MM.1S (cell line): ENCODE measurements around the gene NEU4.

Experiments
- DNase-seq: peaks from one replicate; pipeline ENCODE4 v3.0.0-alpha.2; 2015
- H2AFZ ChIP-seq: fragments of 300-600 bp; sonication (generic); 2 replicates; pipeline ENCODE4 v1.6.0; 2016; ENCODE audit warnings: antibody characterized with exemption, low read length
- H3F3A ChIP-seq: fragments of 300-600 bp; sonication (generic); 2 replicates; pipeline ENCODE4 v1.6.1; 2016; ENCODE audit warnings: mild to moderate bottlenecking, antibody characterized with exemption, low read length, moderate library complexity, mixed read lengths; ENCODE audit not compliant: insufficient read depth
- H3K27ac ChIP-seq: fragments of 300-600 bp; sonication (generic); 2 replicates; pipeline ENCODE4 v1.5.1; 2016; ENCODE audit warnings: mild to moderate bottlenecking, low read length
- H3K27me3 ChIP-seq: fragments of 300-600 bp; sonication (generic); replicated peaks from 2 replicates; pipeline ENCODE4 v1.6.0; 2016; ENCODE audit warnings: low read length; ENCODE audit not compliant: insufficient read depth
- H3K36me3 ChIP-seq: fragments of 300-600 bp; sonication (generic); replicated peaks from 2 replicates; pipeline ENCODE4 v1.6.1; 2016; ENCODE audit warnings: mild to moderate bottlenecking, low read length, mixed read lengths; ENCODE audit not compliant: insufficient read depth
- H3K4me1 ChIP-seq: fragments of 300-600 bp; sonication (generic); 2 replicates; pipeline ENCODE4 v1.6.1; 2016; ENCODE audit warnings: low read length, mixed read lengths
- H3K4me2 ChIP-seq: fragments of 300-600 bp; sonication (generic); 2 replicates; pipeline ENCODE4 v1.6.0; 2016; ENCODE audit warnings: low read depth, low read length
- H3K4me3 ChIP-seq: fragments of 300-600 bp; sonication (generic); 2 replicates; pipeline ENCODE4 v1.5.1; 2016; ENCODE audit warnings: low read length, mixed read lengths
- H3K79me2 ChIP-seq: fragments of 300-600 bp; sonication (generic); 2 replicates; pipeline ENCODE4 v1.6.1; 2016; ENCODE audit warnings: mixed run types, low read length, mixed read lengths
- H3K9ac ChIP-seq: fragments of 300-600 bp; sonication (generic); 2 replicates; pipeline ENCODE4 v1.6.1; 2016; ENCODE audit warnings: low read length, mixed read lengths
- H3K9me2 ChIP-seq: fragments of 300-600 bp; sonication (generic); replicated peaks from 2 replicates; pipeline ENCODE4 v1.6.1; 2016; ENCODE audit warnings: mild to moderate bottlenecking, low read length, mixed read lengths; ENCODE audit not compliant: insufficient read depth
- H3K9me3 ChIP-seq: fragments of 300-600 bp; sonication (generic); replicated peaks from 2 replicates; pipeline ENCODE4 v1.6.1; 2016; ENCODE audit warnings: mild to moderate bottlenecking, low read length, mixed read lengths; ENCODE audit not compliant: insufficient read depth
- H4K20me1 ChIP-seq: fragments of 300-600 bp; sonication (generic); 2 replicates; pipeline ENCODE4 v1.6.1; 2016; ENCODE audit warnings: mild to moderate bottlenecking, low read length, moderate library complexity, mixed read lengths; ENCODE audit not compliant: insufficient read depth
- EZH2 ChIP-seq: fragments of 300-600 bp; sonication (generic); optimal IDR thresholded peaks from 2 replicates; pipeline ENCODE3; 2017; ENCODE audit warnings: low read depth, mild to moderate bottlenecking, antibody characterized with exemption, low read length, mixed read lengths
- EZH2phosphoT487 ChIP-seq: fragments of 300-600 bp; sonication (generic); IDR thresholded peaks from 2 replicates; pipeline ENCODE4 v1.6.1; 2018; ENCODE audit warnings: antibody characterized with exemption, low read length
- TF ChIP-seq, protein P1 (sequence below): fragments of 300-600 bp; sonication (generic); IDR thresholded peaks from 2 replicates; pipeline ENCODE4 v1.5.1; 2016; ENCODE audit warnings: antibody characterized with exemption, low read length, mixed read lengths

The NEU4 gene

GRCh38 chr2:241762933-241763369, 46.0 kb upstream of the NEU4 start:
- Histone ChIP-seq H2AFZ (no peak overlapping the region), H3K4me3 (no peak overlapping the region), H3K36me3 (no peaks in the 10 kb centered on the region), H4K20me1 (no peaks in the 10 kb centered on the region), H3K27ac (no peak overlapping the region), H3K79me2 (no peaks in the 10 kb centered on the region), H3K9me2 (no peaks in the 10 kb centered on the region), H3K4me1 (no peaks in the 10 kb centered on the region), H3K9ac (no peak overlapping the region), H3K9me3 (no peaks in the 10 kb centered on the region), H3K27me3 (no peaks in the 10 kb centered on the region), H3K4me2 (no peak overlapping the region), H3F3A (no peaks in the 10 kb centered on the region)
- TF ChIP-seq, protein P1, sequence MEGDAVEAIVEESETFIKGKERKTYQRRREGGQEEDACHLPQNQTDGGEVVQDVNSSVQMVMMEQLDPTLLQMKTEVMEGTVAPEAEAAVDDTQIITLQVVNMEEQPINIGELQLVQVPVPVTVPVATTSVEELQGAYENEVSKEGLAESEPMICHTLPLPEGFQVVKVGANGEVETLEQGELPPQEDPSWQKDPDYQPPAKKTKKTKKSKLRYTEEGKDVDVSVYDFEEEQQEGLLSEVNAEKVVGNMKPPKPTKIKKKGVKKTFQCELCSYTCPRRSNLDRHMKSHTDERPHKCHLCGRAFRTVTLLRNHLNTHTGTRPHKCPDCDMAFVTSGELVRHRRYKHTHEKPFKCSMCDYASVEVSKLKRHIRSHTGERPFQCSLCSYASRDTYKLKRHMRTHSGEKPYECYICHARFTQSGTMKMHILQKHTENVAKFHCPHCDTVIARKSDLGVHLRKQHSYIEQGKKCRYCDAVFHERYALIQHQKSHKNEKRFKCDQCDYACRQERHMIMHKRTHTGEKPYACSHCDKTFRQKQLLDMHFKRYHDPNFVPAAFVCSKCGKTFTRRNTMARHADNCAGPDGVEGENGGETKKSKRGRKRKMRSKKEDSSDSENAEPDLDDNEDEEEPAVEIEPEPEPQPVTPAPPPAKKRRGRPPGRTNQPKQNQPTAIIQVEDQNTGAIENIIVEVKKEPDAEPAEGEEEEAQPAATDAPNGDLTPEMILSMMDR: no peak
- no peak for TF ChIP-seq EZH2
- TF ChIP-seq EZH2phosphoT487: no peak
- no peak for DNase-seq

GRCh38 chr2:241763551-241764274, 45.3 kb upstream of the NEU4 start:
- H3K4me2 ChIP-seq: no peak overlapping the region
- H3K27me3 ChIP-seq: no peaks in the 10 kb centered on the region
- no peak for TF ChIP-seq EZH2
- TF ChIP-seq, protein P1: no peak
- no peak for TF ChIP-seq EZH2phosphoT487
- no peak overlapping the region for H2AFZ ChIP-seq
- H3K9me3 ChIP-seq: no peaks in the 10 kb centered on the region
- no peaks in the 10 kb centered on the region for H3K9me2 ChIP-seq
- no peak overlapping the region for H3K9ac ChIP-seq
- H4K20me1 ChIP-seq: no peaks in the 10 kb centered on the region
- H3K79me2 ChIP-seq: no peaks in the 10 kb centered on the region
- DNase-seq: no peak
- H3F3A ChIP-seq: no peaks in the 10 kb centered on the region
- no peak overlapping the region for H3K27ac ChIP-seq
- H3K36me3 ChIP-seq: no peaks in the 10 kb centered on the region
- H3K4me3 ChIP-seq: no peak overlapping the region
- no peaks in the 10 kb centered on the region for H3K4me1 ChIP-seq

DNA sequence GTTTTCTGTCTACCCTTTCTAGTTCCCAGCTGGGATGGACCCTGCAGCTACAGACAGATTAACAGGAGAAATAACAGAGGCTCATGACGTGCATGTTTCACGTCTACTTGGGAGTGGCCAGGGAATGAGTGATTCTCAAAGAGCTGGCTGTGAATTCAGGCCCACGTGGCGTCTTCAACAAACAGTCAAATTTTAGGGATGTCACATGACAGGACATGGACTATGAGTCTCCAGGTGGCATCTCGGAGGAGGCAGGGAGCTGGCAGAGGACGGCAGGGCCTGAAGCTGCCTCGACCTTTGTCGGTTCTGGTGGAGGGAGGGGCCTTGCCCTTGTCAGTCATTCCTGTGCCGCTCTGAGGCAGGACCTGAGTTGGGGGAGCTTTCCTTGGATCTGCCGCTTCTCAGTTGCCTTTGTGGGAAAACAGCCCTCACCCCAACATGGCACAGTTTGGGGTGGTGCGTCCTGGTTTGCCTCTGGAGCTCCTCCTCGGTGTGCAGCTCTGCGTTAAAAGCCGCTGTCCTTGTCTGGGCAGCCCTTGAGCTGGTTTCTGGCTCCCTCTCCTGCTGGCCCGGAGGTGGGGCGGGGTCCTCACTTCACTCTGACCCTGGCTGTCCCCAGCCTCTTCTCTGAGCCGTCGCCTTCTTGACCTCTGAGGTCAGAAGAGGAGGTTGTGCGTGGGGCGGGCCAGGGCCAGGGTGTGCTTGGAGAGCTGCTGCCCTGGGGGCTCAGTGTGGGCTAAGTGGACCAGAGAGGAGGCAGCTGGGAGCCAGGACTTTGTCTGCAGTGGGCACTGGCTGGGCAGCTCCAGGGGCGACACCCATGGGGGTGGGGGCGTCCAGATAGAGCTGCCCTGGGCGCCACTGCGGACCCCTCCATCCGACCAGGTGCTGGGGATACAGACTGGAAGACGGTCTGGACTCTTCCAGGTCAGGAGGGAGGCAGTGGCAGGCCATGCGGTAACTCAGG, 44.4 kb upstream of the NEU4 start:
- Histone ChIP-seq H3K79me2 (no peaks in the 10 kb centered on the region), H3K4me1 (no peaks in the 10 kb centered on the region), H3K4me2 (no peak overlapping the region), H3K9me3 (no peaks in the 10 kb centered on the region), H3K4me3 (no peak overlapping the region), H3K9ac (no peak overlapping the region), H3K9me2 (no peaks in the 10 kb centered on the region), H3F3A (no peaks in the 10 kb centered on the region), H3K27ac (no peak overlapping the region), H3K27me3 (no peaks in the 10 kb centered on the region), H3K36me3 (no peaks in the 10 kb centered on the region), H2AFZ (no peak overlapping the region), H4K20me1 (no peaks in the 10 kb centered on the region)
- DNase-seq: no peak
- TF ChIP-seq, protein P1: no peak
- no peak for TF ChIP-seq EZH2phosphoT487
- no peak for TF ChIP-seq EZH2
